HG02610 (cell line): ENCODE results near the gene PLEKHA6.

Source experiments
- ATAC-seq: cut with Tn5 transposase; IDR thresholded peaks from one replicate; pipeline ENCODE4 v1.9.1; 2021; ENCODE audit warnings: mild to moderate bottlenecking, moderate library complexity; ENCODE audit not compliant: unreplicated experiment

The PLEKHA6 gene

GRCh38 chr1:204359474-204360255 lies at the start of gene PLEKHA6:
Gene PLEKHA6, minus strand, starts transcription at chr1:204359929. Its CDS starts 86,202 bp downstream, at chr1:204273727.
- ATAC-seq, result no peak

- ATAC-seq, result no peak
Measured at GRCh38 chr1:204409123-204409522, 49.4 kb upstream of the PLEKHA6 start.

GRCh38 chr1:204408602-204409001 lies 48.9 kb upstream of the PLEKHA6 start:
- no peak for ATAC-seq

GRCh38 chr1:204408074-204408507 lies 48.4 kb upstream of the PLEKHA6 start:
- no peak for ATAC-seq

GRCh38 chr1:204407295-204407971 lies 47.7 kb upstream of the PLEKHA6 start:
- ATAC-seq, result no peak

GRCh38 chr1:204406621-204407020 lies 46.9 kb upstream of the PLEKHA6 start:
- ATAC-seq, result no peak

GRCh38 chr1:204405988-204406387 lies 46.3 kb upstream of the PLEKHA6 start:
- ATAC-seq, result no peak

GRCh38 chr1:204404629-204405028 lies 44.9 kb upstream of the PLEKHA6 start:
- ATAC-seq, result no peak

GRCh38 chr1:204402391-204402790 lies 42.7 kb upstream of the PLEKHA6 start:
- no peak for ATAC-seq

- ATAC-seq, result no peak
Measured at GRCh38 chr1:204401730-204402129, 42.0 kb upstream of the PLEKHA6 start.

GRCh38 chr1:204400882-204401510 lies 41.3 kb upstream of the PLEKHA6 start:
- no peak for ATAC-seq

GRCh38 chr1:204398197-204399125 lies 38.7 kb upstream of the PLEKHA6 start:
- peak; percentile 64 for ATAC-seq

- ATAC-seq, result no peak
Measured at GRCh38 chr1:204396015-204396583, 36.4 kb upstream of the PLEKHA6 start.

GRCh38 chr1:204391629-204392028 lies 31.9 kb upstream of the PLEKHA6 start:
- ATAC-seq, result no peak

GRCh38 chr1:204390751-204391466 lies 31.2 kb upstream of the PLEKHA6 start:
- no peak for ATAC-seq

- no peak for ATAC-seq
Measured at GRCh38 chr1:204385727-204386126, 26.0 kb upstream of the PLEKHA6 start.

GRCh38 chr1:204384636-204385352 lies 25.1 kb upstream of the PLEKHA6 start:
- no peak for ATAC-seq

GRCh38 chr1:204383163-204383904 lies 23.6 kb upstream of the PLEKHA6 start:
- ATAC-seq, result no peak
